T-helper 17 cell (primary cell): Measurements from ENCODE around the gene GRID1. TPM values are rescaled to one million over a fixed set of nuclear protein-coding genes. Genes with fewer than 3 reads are reported as not detected.

Experiments
- ATAC-seq: fragments of 150-1000 bp; cut with Tn5 transposase; 2 replicates; pipeline ENCODE4 v1.10.0; 2021; ENCODE audit warnings: mild to moderate bottlenecking, moderate library complexity
- DNase-seq, 3 donors: peaks; one replicate each; pipeline versions ENCODE4 v3.0.0 to v3.0.0-alpha.2; 2020 to 2021
- H3K9me3 ChIP-seq: one replicate; pipeline ENCODE4 v1.7.0; 2013; ENCODE audit warnings: low read length, mild to moderate bottlenecking; ENCODE audit not compliant: control insufficient read depth, poor library complexity, severe bottlenecking
- H3K27ac Mint-ChIP-seq: one replicate; pipeline ENCODE4 v1.8.0; 2022; ENCODE audit warnings: mild to moderate bottlenecking, moderate library complexity, mixed read lengths
- H3K27me3 Mint-ChIP-seq: one replicate; pipeline ENCODE4 v1.8.0; 2022; ENCODE audit warnings: mixed read lengths
- H3K36me3 Mint-ChIP-seq: one replicate; pipeline ENCODE4 v1.8.0; 2022; ENCODE audit warnings: low read depth, mixed read lengths
- H3K4me1 Mint-ChIP-seq: one replicate; pipeline ENCODE4 v1.8.0; 2022; ENCODE audit warnings: mild to moderate bottlenecking, mixed read lengths
- H3K4me3 Mint-ChIP-seq: one replicate; pipeline ENCODE4 v1.8.0; 2022; ENCODE audit warnings: mild to moderate bottlenecking, moderate library complexity, mixed read lengths
- total RNA-seq, 4 donors: library from RNA in 2 of 4; stranded (reverse) in 2 of 4; gene quantifications; one replicate each; pipeline ENCODE4 v1.2.3 and lab custom pipeline; 2022 to 2026

GRID1 gene
- total RNA-seq, 2 donors from 2014 or later, result not detected

- no peaks in the 10 kb centered on the region for H3K9me3 ChIP-seq
- H3K27me3 Mint-ChIP-seq, result peaks cover 14% of the 10 kb centered on the region
- H3K27ac Mint-ChIP-seq, result no peak overlapping the region
- H3K4me3 Mint-ChIP-seq, result no peak overlapping the region
- DNase-seq (no peak), ATAC-seq (no peak)
- peaks cover 4% of the 10 kb centered on the region for H3K4me1 Mint-ChIP-seq
- no peaks in the 10 kb centered on the region for H3K36me3 Mint-ChIP-seq
Measured at GRCh38 chr10:86230557-86231180, 135.9 kb downstream of the GRID1 start.

- H3K36me3 Mint-ChIP-seq, result no peaks in the 10 kb centered on the region
- H3K27ac Mint-ChIP-seq, result no peak overlapping the region
- H3K27me3 Mint-ChIP-seq, result peaks cover 11% of the 10 kb centered on the region
- H3K4me3 Mint-ChIP-seq, result no peak overlapping the region
- no peak for ATAC-seq
- DNase-seq, result no peak
- no peaks in the 10 kb centered on the region for H3K9me3 ChIP-seq
- peaks cover 7% of the 10 kb centered on the region for H3K4me1 Mint-ChIP-seq
Measured at GRCh38 chr10:86229811-86230556, 136.6 kb downstream of the GRID1 start.

DNA sequence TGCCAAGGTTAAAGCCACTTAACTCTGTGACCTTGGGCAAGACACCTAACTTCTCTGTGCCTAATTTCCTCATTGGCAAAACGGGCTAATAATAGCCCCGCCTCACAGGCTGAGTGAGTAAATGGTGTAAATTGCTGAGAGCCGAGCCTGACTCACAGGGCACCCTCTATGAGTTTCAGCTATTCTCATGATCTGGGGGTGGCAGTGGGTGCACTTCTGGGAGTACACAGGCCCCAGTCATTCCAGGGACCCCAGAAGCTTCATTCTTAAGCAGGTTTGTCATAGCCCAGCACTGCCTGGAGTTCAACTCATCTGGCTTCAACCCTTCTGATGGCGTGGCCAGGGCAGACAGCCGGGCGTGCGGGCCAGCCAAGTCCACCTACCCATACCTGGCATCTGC is 137.2 kb downstream of the GRID1 start:
- ATAC-seq (no peak), DNase-seq (no peak)
- Mint-ChIP-seq H3K4me3 (no peak overlapping the region), H3K4me1 (peaks cover 9% of the 10 kb centered on the region), H3K27ac (no peak overlapping the region), H3K27me3 (peaks cover 11% of the 10 kb centered on the region), H3K36me3 (no peaks in the 10 kb centered on the region)
- no peaks in the 10 kb centered on the region for H3K9me3 ChIP-seq

GRCh38 chr10:86227501-86228258 is 138.9 kb downstream of the GRID1 start:
- H3K9me3 ChIP-seq, result no peaks in the 10 kb centered on the region
- Mint-ChIP-seq H3K27me3 (peaks cover 11% of the 10 kb centered on the region), H3K4me3 (no peak overlapping the region), H3K4me1 (peaks cover 7% of the 10 kb centered on the region), H3K27ac (no peak overlapping the region), H3K36me3 (no peaks in the 10 kb centered on the region)
- DNase-seq (no peak), ATAC-seq (no peak)

DNA sequence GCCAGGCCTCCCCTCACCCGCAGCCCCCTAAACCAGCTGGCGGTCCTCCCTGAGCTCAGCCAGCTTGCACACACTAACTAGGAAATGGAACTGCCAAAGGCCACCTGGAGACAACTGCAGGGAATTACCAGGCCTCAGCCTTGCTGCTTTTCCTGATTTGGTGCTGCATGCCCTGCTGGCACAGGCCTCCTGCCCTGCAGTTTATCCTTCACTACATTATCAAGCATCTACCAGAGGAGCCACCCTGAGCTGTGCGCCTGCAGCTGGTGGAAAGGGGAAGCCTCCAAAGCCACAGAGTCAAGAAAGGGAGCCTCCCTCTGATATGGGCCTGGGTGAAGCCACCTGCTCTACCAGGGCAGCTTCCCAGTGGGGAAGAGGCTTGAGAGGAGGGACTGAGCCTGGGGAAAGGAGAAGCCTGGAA is 139.8 kb downstream of the GRID1 start:
- no peak overlapping the region for H3K4me3 Mint-ChIP-seq
- H3K9me3 ChIP-seq, result no peaks in the 10 kb centered on the region
- DNase-seq (no peak), ATAC-seq (no peak)
- H3K27me3 Mint-ChIP-seq, result peaks cover 11% of the 10 kb centered on the region
- H3K4me1 Mint-ChIP-seq, result peaks cover 7% of the 10 kb centered on the region
- H3K36me3 Mint-ChIP-seq, result no peaks in the 10 kb centered on the region
- no peak overlapping the region for H3K27ac Mint-ChIP-seq

- Mint-ChIP-seq H3K27ac (no peak overlapping the region), H3K4me3 (no peak overlapping the region), H3K36me3 (no peaks in the 10 kb centered on the region), H3K27me3 (peaks cover 16% of the 10 kb centered on the region), H3K4me1 (peaks cover 7% of the 10 kb centered on the region)
- no peak for ATAC-seq
- H3K9me3 ChIP-seq, result no peaks in the 10 kb centered on the region
- DNase-seq, result no peak
Measured at GRCh38 chr10:86226016-86226415, 140.6 kb downstream of the GRID1 start.

GRCh38 chr10:86225103-86225782 is 141.4 kb downstream of the GRID1 start:
- H3K27ac Mint-ChIP-seq, result no peak overlapping the region
- no peak for DNase-seq
- no peaks in the 10 kb centered on the region for H3K36me3 Mint-ChIP-seq
- H3K4me1 Mint-ChIP-seq, result peaks cover 7% of the 10 kb centered on the region
- H3K9me3 ChIP-seq, result no peaks in the 10 kb centered on the region
- no peak for ATAC-seq
- H3K4me3 Mint-ChIP-seq, result no peak overlapping the region
- peaks cover 19% of the 10 kb centered on the region for H3K27me3 Mint-ChIP-seq

DNA sequence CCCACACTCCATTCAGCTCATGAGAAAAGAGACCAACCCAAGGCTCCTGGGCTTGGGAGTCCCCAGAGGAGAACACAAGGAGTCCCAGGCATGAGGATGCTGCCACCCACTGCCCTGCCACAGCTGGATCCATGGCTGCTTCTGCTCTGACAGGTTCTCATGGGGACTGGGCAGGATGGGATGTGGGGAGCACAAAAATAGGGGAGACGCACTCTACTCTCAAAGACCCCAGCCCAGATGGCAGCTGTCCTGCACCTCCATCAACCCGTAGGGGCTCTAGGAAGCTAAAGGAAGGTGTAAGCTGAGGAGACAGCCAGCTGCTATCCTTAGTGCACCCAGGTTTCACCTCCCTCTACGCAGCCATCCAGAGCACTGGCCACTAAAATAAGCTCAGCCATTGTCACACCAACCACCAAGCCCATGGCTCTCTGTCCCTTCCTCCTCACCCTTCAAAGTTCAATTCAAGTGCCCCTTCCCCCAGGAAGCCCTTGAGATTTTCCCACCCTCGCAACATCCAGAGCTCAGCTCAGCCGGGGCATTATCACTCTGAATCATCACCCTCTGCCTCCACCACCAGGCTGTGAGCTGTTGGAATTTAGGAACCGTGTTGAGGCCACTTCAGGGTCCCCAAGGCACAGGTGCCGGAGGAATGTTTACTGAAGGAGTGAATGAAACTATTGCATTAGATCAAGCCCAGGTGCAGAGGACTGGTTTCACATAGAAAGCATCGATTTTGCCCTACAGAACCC is 142.1 kb downstream of the GRID1 start:
- peaks cover 26% of the 10 kb centered on the region for H3K27me3 Mint-ChIP-seq
- no peak overlapping the region for H3K27ac Mint-ChIP-seq
- peaks cover 7% of the 10 kb centered on the region for H3K4me1 Mint-ChIP-seq
- no peaks in the 10 kb centered on the region for H3K36me3 Mint-ChIP-seq
- no peaks in the 10 kb centered on the region for H3K9me3 ChIP-seq
- DNase-seq, result no peak
- ATAC-seq, result no peak
- H3K4me3 Mint-ChIP-seq, result no peak overlapping the region

DNA sequence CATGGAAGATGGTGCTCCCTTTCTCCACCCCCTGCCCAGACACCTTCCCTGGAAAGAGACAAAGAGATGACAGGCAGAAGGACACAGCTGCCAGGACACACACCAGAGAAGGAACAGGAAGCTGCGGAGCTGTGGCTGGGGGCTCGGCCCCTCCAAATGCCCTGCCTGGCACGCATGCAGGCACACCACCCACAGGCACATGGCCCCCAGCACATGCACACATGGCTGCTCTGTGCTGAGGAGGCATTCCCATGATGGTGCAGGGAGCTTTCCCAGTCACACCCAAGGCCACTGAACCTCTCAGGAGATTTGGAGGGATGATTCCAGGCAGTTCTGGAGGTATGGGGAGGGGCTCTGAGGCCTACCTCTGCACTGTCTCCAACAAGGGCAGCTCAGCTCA is 143.3 kb downstream of the GRID1 start:
- Mint-ChIP-seq H3K4me3 (no peak overlapping the region), H3K4me1 (peaks cover 7% of the 10 kb centered on the region), H3K36me3 (no peaks in the 10 kb centered on the region), H3K27me3 (peaks cover 36% of the 10 kb centered on the region), H3K27ac (no peak overlapping the region)
- DNase-seq (no peak), ATAC-seq (no peak)
- H3K9me3 ChIP-seq, result no peaks in the 10 kb centered on the region

DNA sequence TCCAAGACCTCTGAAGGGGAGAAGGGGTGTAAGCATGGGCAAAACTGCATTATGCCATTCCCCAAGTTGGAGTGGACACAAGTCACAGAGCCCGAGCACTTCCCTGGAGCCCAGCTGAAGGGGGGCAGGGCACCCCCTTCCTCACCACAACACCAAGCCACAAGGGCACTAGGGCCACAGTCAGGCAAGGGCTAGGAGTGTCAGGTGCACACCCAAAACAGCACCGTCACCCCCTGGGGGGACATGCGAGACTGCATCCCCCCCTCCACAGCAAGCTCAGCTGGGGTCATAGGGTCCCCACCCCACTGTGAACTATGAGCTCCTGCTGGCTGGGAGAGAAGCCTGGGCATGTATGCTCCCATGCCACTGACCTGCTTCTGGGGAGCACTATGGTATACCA is 143.9 kb downstream of the GRID1 start:
- ATAC-seq (no peak), DNase-seq (no peak)
- Mint-ChIP-seq H3K4me3 (no peak overlapping the region), H3K36me3 (no peaks in the 10 kb centered on the region), H3K4me1 (peaks cover 7% of the 10 kb centered on the region), H3K27me3 (peaks cover 40% of the 10 kb centered on the region), H3K27ac (no peak overlapping the region)
- H3K9me3 ChIP-seq, result no peaks in the 10 kb centered on the region

- Mint-ChIP-seq H3K27me3 (peaks cover 40% of the 10 kb centered on the region), H3K4me3 (no peak overlapping the region), H3K36me3 (no peaks in the 10 kb centered on the region), H3K4me1 (peaks cover 7% of the 10 kb centered on the region), H3K27ac (no peak overlapping the region)
- DNase-seq (no peak), ATAC-seq (no peak)
- H3K9me3 ChIP-seq, result no peaks in the 10 kb centered on the region
Measured at GRCh38 chr10:86222336-86222650, 144.3 kb downstream of the GRID1 start.

- Mint-ChIP-seq H3K27ac (no peak overlapping the region), H3K4me1 (peaks cover 7% of the 10 kb centered on the region), H3K36me3 (no peaks in the 10 kb centered on the region), H3K27me3 (peaks cover 41% of the 10 kb centered on the region), H3K4me3 (no peak overlapping the region)
- H3K9me3 ChIP-seq, result no peaks in the 10 kb centered on the region
- no peak for ATAC-seq
- no peak for DNase-seq
Measured at GRCh38 chr10:86221442-86222335, 144.9 kb downstream of the GRID1 start.
